ENCODE data around the gene PRKAG1.

The PRKAG1 gene

GRCh38 chr12:49033611-49034285 lies 15.2 kb upstream of the PRKAG1 start:
- no peak for DNase-seq
- in situ Hi-C loops (cut with MboI; ENCODE audit: low pct_unique_long_range_greater_than_20kb, low sequenced_read_pairs), result no loop called here

DNA sequence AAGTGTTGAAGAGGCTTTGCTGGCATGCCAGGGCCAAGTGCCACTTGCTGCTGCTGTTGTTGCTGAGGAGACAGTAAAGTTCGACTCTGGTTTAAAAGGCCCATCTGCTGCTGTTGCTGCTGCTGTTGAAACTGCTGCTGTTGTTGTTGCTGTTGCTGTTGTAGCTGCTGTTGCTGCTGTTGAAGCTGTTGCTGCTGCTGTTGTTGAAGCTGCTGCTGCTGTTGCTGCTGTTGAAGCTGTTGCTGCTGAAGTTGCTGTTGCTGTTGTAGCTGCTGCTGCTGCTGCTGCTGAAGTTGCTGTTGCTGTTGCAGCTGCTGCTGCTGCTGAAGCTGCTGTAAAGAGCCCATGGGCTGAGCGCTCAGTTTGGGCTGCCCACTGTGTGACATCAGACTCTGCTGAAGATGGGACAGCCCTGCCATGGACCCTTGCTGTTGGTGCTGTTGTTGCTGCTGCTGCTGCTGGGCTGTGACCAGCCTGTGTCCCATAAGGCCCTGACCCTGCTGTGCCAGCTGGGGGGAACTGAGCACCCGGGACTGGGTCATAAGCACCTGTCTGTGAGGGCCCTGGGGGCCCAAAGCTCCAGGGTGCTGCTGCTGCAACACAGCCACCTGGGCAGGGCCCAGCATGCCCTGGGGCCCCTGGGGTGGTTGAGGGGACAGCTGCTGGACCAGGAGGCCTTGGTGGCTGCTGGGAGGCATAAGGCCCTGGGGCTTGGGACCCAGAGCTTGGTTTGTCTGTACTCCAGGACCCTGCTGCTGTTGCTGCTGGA lies 14.3 kb upstream of the PRKAG1 start:
- in situ Hi-C loops (cut with MboI; ENCODE audit: low pct_unique_long_range_greater_than_20kb, low sequenced_read_pairs), result no loop called here
- DNase-seq, result no peak

DNA sequence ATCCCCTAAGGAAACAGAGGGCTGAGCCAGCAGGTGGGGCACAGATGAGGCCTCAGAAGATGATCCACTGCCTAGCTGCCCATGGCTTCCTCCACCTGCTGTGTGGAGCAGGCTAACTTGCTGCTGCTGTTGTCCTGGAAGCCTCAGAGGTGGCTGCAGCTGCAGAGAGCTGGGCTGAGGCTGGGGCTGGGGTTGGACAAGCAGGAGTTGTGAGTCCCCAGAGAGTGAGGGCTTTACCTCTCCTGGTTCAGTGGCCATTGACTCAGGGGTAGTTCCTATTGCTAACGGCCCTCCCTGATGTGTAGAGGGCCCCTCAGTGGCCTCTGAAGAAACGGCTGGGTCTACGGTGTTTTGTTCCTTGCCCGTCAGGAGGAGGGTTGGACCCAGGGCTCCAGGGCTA lies 13.7 kb upstream of the PRKAG1 start:
- no peak for DNase-seq
- in situ Hi-C loops (cut with MboI; ENCODE audit: low pct_unique_long_range_greater_than_20kb, low sequenced_read_pairs), result no loop called here

GRCh38 chr12:49031573-49032161 lies 13.1 kb upstream of the PRKAG1 start:
- DNase-seq, result no peak
- in situ Hi-C loops (cut with MboI; ENCODE audit: low pct_unique_long_range_greater_than_20kb, low sequenced_read_pairs), result no loop called here

DNA sequence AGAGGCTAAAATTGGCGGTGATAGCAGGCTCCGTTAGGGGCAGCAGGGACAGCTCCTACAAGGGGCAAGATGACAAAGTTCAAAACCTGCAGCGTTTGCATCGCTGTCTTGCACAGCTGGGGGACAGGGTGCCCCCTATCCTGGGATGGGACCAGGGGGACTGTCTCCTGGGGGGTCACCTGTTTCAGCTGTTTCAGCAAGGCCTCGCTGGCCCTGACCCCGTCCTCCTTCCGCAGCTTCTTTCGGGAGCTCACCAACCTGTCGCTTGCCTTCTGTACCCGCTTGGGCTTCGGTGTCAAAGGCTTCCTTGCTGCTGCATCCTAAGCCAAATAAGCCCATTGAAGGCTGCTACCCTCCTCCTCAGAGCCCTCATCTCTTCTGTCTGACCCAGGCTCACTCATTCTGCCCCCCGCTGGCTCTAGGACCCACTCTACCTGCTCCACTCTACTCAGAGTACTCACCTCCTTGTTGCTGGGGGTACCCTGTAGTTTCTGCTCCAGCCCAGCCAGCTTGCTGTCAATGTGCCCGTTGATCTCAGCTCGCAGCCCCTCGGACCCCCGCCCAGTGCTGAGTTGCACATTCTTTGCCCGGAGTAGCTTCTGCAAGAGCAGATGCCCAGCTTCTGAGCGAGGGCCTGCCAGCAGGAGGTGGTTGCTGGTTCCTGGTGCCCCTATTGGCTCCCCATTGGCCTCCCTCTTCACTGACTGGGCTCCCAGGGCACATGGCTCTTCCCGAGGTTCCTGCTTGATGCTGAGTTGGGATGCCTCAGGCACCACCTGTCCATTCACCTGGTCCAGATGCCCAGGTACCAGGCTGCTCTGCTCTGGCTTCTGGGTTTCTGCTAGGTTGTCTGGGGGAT lies 12.4 kb upstream of the PRKAG1 start:
- no peak for DNase-seq
- in situ Hi-C loops (cut with MboI; ENCODE audit: low pct_unique_long_range_greater_than_20kb, low sequenced_read_pairs), result no loop called here

DNA sequence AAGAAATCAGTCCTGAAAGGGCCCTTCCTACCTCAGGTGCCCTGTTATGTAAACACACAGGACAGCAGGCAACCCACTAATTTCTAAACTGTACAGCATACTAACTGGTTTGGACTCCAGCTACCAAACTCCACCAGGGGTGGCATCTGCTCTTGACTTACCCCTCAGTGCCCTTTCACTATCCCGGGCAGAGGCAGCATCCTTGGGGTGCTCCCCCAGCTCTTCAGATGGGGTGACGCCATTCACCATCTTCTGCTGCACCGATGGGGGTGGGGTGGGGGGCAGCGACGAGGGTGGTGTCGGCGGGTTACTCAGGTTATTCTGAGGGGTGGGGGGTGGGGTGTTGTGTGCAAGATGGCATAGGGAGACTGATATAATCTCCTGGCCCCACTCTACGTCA lies 11.5 kb upstream of the PRKAG1 start:
- no peak for DNase-seq
- in situ Hi-C loops (cut with MboI; ENCODE audit: low pct_unique_long_range_greater_than_20kb, low sequenced_read_pairs), result no loop called here

DNA sequence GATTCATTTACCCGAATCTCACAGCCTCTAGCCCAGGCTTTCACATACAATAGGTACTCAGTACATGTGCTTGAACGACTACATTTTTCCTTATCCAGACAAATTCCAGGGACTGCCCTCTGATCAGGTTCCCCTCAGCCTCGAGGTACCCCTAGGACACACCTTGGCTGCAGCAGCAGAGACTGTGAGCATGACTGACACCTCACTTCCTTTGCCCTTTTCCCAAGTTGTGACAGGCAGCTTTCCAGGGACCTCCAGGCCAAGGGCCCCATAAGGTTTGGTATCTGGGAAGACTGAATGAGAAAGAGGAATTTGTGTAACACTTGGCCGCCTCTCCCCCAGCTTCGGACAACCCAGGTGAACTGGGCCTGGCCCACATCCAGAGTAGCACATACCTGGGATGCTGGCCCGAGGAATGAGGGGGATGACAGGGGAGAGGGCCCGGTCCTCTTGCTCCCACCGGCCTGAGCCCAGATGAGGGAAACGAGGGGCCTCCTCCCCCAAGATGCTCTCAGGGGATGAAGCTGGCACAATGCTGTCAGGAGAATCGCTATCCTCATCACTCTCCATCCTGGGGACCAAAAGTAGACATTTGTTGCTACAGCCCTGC lies 10.2 kb upstream of the PRKAG1 start:
- DNase-seq, result no peak
- in situ Hi-C loops (cut with MboI; ENCODE audit: low pct_unique_long_range_greater_than_20kb, low sequenced_read_pairs), result no loop called here

DNA sequence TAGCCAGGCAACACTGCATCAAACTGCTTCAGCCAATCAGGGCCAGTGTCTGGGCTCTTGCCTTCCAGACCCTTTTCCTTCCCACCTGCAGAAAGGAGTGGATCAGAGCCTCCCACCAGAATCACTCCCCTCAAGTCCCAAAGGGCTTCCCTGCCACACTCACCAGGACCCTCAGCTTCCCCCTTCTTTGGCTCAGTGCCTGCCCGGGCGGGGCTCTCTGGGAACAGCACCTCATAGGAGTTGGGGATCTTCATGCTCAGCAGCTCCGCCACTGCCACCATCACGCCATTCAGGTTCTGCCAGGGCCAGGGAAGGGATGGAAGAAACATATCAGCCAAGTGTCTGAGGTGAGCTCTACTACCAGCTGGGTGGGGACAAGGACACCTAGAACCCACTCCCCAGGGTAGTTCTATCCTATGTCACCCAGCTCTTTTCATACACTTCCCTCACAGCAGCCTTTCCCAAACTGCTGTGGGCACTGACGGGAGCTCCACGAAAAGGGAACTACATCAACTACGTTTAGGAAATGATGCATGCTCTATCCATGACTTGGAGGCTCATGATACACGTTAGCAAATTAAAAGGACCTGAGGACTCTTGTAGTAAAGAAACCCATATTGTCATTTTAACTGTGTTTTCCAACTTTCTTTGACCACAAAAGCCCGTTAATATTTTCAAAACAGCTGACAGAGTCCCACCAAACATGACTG lies 9.4 kb upstream of the PRKAG1 start:
- in situ Hi-C loops (cut with MboI; ENCODE audit: low pct_unique_long_range_greater_than_20kb, low sequenced_read_pairs), result no loop called here
- DNase-seq, result no peak

DNA sequence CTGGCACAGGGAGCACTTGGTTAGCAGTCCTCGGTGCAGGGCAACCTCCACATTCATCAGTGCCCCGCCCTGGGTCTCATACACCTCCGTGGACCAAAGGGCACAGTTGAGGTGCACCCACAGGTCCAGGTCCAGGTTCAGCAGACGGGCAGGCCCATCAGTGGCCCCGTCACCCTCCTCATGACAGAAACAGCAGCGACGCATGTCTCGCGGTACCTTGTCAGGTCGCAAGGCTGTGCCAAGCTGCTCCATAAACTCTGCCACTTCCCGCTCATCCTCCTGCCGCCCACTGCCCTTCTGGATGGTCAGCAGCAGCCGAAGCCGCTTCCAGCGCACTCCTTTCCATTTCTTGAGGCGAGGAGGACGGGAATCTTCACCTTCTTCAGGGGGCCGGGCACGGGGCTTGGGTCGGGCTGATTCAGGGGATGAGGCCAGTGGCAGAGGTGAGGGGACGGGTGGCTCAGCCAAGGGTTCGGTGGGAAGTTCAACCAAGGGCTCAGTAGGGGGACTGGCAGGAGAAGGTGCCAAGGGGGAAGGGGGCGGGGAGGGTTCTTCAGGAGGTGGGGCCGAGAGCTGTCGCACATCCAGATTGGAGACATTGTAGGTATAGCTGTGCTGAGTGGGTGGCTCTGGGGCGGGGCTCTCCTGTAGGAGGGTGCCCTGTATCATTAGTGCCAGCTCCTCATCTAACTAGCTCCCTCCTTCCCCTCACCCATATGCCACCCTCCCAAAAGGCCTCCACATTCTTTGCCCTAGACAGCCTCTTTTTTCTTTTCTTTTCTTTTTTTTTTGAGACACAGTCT lies 8.3 kb upstream of the PRKAG1 start:
- in situ Hi-C loops (cut with MboI; ENCODE audit: low pct_unique_long_range_greater_than_20kb, low sequenced_read_pairs), result no loop called here
- no peak for DNase-seq

DNA sequence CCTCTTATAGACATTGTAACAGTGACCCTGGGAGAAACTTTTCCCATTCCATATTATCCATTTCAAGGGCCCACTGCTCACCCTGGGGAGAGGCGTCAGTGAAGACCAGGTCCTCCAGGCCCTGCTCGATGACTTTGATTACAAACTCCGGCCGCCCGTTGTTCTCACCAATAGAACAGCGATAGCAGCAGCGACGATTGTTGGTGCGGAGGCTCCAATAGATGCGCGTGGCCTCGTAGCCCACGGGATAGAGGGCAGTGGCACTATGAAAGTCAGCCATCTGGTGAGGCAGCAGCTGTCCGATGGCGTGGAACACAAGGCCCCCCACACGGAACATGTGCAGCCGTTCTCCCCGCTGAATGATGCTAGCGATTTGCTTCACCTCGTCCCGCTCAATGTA lies 7.5 kb upstream of the PRKAG1 start:
- in situ Hi-C loops (cut with MboI; ENCODE audit: low pct_unique_long_range_greater_than_20kb, low sequenced_read_pairs), result no loop called here
- no peak for DNase-seq

GRCh38 chr12:49025463-49025862 lies 6.9 kb upstream of the PRKAG1 start:
- DNase-seq, result no peak
- in situ Hi-C loops (cut with MboI; ENCODE audit: low pct_unique_long_range_greater_than_20kb, low sequenced_read_pairs), result no loop called here

DNA sequence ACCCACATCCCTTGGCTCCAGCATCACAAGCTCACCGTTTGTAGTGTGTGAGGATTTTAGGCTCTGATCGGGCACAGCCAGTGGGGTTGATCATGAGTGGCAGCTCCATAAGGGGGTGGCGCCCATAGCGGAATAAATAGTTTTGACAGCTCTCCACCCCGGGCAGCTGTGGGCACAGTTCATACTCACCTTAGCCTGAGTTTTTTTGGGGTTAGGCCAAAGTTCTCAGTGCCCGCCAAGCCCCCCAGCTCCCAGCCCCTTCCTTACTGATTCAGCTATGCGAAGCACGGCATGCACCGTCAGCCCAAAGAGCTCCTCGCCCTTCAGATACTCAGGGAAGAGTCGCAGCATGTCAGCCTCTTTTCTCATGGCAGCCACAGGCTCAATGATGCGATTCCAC lies 6.0 kb upstream of the PRKAG1 start:
- in situ Hi-C loops (cut with MboI; ENCODE audit: low pct_unique_long_range_greater_than_20kb, low sequenced_read_pairs), result no loop called here
- no peak for DNase-seq

- DNase-seq, result no peak
- in situ Hi-C loops (cut with MboI; ENCODE audit: low pct_unique_long_range_greater_than_20kb, low sequenced_read_pairs), result no loop called here
Observed at GRCh38 chr12:49023812-49024211, 5.2 kb upstream of the PRKAG1 start.

- in situ Hi-C loops (cut with MboI; ENCODE audit: low pct_unique_long_range_greater_than_20kb, low sequenced_read_pairs), result no loop called here
- DNase-seq, result no peak
Observed at GRCh38 chr12:49022558-49023178, 4.1 kb upstream of the PRKAG1 start.

- in situ Hi-C loops (cut with MboI; ENCODE audit: low pct_unique_long_range_greater_than_20kb, low sequenced_read_pairs), result no loop called here
- DNase-seq, result no peak
Observed at GRCh38 chr12:49021292-49021915, 2.8 kb upstream of the PRKAG1 start.

DNA sequence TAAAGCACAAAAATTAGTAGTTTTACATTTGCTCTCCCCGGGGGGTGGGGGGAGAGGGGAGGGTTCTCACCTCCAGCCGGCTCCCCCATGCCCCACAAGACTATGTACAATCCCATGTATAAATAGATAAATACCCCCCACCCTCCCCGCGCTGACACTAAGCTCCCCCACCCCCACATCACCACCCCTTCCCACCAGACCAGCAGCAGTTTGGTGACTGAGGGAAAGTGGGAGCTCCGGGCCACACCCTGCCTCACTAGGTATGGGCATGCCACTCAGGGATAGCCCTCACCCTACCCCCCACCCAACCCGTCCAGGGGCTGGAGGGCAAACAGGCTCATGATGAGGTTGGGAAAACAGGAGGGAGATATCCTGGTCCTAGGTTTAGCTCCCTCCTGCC lies 1.9 kb upstream of the PRKAG1 start:
- in situ Hi-C loops (cut with MboI; ENCODE audit: low pct_unique_long_range_greater_than_20kb, low sequenced_read_pairs), result no loop called here
- no peak for DNase-seq

All from KBM-7 (cell line).